B cell (primary cell): ENCODE measurements around the gene CAPZB. TPM values are rescaled to one million over a fixed set of nuclear protein-coding genes. Genes with fewer than 3 reads are reported as not detected.

ENCODE experiments used
- ATAC-seq: fragments of 200-7000 bp; cut with Tn5 transposase; one replicate; pipeline ENCODE4 v1.10.0; 2021; ENCODE audit warnings: low read depth, mild to moderate bottlenecking, moderate number of reproducible peaks, moderate library complexity
- CTCF ChIA-PET: fragments of 350-600 bp; sonication (Branson Sonifier 250); formaldehyde crosslinking; loops from one replicate; lab custom pipeline; 2021; ENCODE audit warnings: antibody characterized with exemption, inconsistent platforms; lab: Charles Lee
- POLR2A ChIA-PET: fragments of 350-600 bp; sonication (Branson Sonifier 250); formaldehyde crosslinking; loops from one replicate; lab custom pipeline; 2021; ENCODE audit warnings: antibody characterized with exemption; lab: Charles Lee
- DNase-seq: peaks from one replicate; pipeline ENCODE4 v3.0.0; 2013
- H2AFZ ChIP-seq: 2 replicates; pipeline ENCODE4 v1.6.1; 2012; ENCODE audit warnings: mild to moderate bottlenecking, low read depth, low read length; ENCODE audit not compliant: insufficient read depth, poor library complexity, severe bottlenecking
- H3K27ac ChIP-seq, 2 donors: 1 replicate in 1 of 2; 2 replicates in 1 of 2; pipeline ENCODE4 v1.5.1; 2012 to 2013; ENCODE audit warnings: low read length in 2 of 2, mild to moderate bottlenecking in 2 of 2, moderate library complexity in 1 of 2
- H3K27me3 ChIP-seq, 4 experiments: fragments of 200-600 bp in 1 of 4; sonication (generic) in 1 of 4; replicated peaks in 1 of 4; 1 replicate in 2 of 4; 2 replicates in 2 of 4; pipeline versions ENCODE4 v1.6.1 to v1.7.0; 2013 to 2016; ENCODE audit warnings: low read length in 3 of 4, mild to moderate bottlenecking in 2 of 4, mixed read lengths in 1 of 4, moderate library complexity in 1 of 4; ENCODE audit not compliant: insufficient read depth in 4 of 4, control insufficient read depth in 3 of 4; ENCODE audit errors: control extremely low read depth in 1 of 4
- H3K36me3 ChIP-seq, 2 experiments: replicated peaks in 1 of 2; 1 replicate in 1 of 2; 2 replicates in 1 of 2; pipeline versions ENCODE4 v1.6.1 to v1.7.1; 2013; ENCODE audit warnings: low read length in 1 of 2; ENCODE audit not compliant: insufficient read depth in 2 of 2, control insufficient read depth in 1 of 2; ENCODE audit errors: control extremely low read depth in 1 of 2, extremely low read depth in 1 of 2
- H3K4me1 ChIP-seq, 2 donors: fragments of 200-600 bp in 1 of 2; sonication (generic) in 1 of 2; 1 replicate in 1 of 2; 2 replicates in 1 of 2; pipeline versions ENCODE4 v1.5.1 to v1.6.1; 2013 to 2017; ENCODE audit warnings: low read length in 2 of 2; ENCODE audit not compliant: control insufficient read depth in 2 of 2, insufficient read depth in 2 of 2
- H3K4me2 ChIP-seq: replicated peaks from 2 replicates; pipeline ENCODE3; 2012; ENCODE audit warnings: mild to moderate bottlenecking, low read depth, low read length; ENCODE audit not compliant: poor library complexity, severe bottlenecking
- H3K4me3 ChIP-seq, 5 experiments: fragments of 200-600 bp in 1 of 5; sonication (generic) in 1 of 5; 1 replicate in 3 of 5; 2 replicates in 2 of 5; pipeline versions ENCODE4 v1.5.1 to v1.7.0; 2011 to 2016; ENCODE audit warnings: low read length in 4 of 5, mild to moderate bottlenecking in 4 of 5, low read depth in 2 of 5, control low read depth in 1 of 5, moderate library complexity in 1 of 5; ENCODE audit not compliant: insufficient read depth in 1 of 5; ENCODE audit errors: control extremely low read depth in 1 of 5, extremely low read depth in 1 of 5
- H3K79me2 ChIP-seq: fragments of 200-600 bp; sonication (generic); one replicate; pipeline ENCODE4 v1.6.0; 2016; ENCODE audit warnings: low read length; ENCODE audit not compliant: control insufficient read depth, insufficient read depth
- H3K9ac ChIP-seq: fragments of 200-600 bp; sonication (generic); 2 replicates; pipeline ENCODE4 v1.6.1; 2017; ENCODE audit warnings: mild to moderate bottlenecking, low read length, moderate library complexity
- H3K9me3 ChIP-seq, 3 donors: one replicate each; pipeline versions ENCODE4 v1.6.1 to v1.7.1; 2013; ENCODE audit warnings: low read length in 2 of 3; ENCODE audit not compliant: control insufficient read depth in 2 of 3, insufficient read depth in 1 of 3; ENCODE audit errors: control extremely low read depth in 1 of 3
- H4K20me1 ChIP-seq: 2 replicates; pipeline ENCODE4 v1.6.0; 2012; ENCODE audit warnings: mild to moderate bottlenecking, low read length; ENCODE audit not compliant: insufficient read depth, control insufficient read depth, poor library complexity, severe bottlenecking
- H3K27ac Mint-ChIP-seq: one replicate; pipeline ENCODE4 v1.8.0; 2021; ENCODE audit warnings: mixed read lengths
- H3K27me3 Mint-ChIP-seq: one replicate; pipeline ENCODE4 v1.8.0; 2021; ENCODE audit warnings: mixed read lengths
- H3K4me1 Mint-ChIP-seq: one replicate; pipeline ENCODE4 v1.8.0; 2021; ENCODE audit warnings: mixed read lengths
- H3K4me3 Mint-ChIP-seq: one replicate; pipeline ENCODE4 v1.8.0; 2021; ENCODE audit warnings: mixed read lengths
- H3K9me3 Mint-ChIP-seq: one replicate; pipeline ENCODE4 v1.8.0; 2022; ENCODE audit warnings: mixed read lengths; ENCODE audit not compliant: insufficient read depth
- EZH2 ChIP-seq: IDR thresholded peaks from 2 replicates; pipeline ENCODE4 v1.6.1; 2012; ENCODE audit warnings: borderline replicate concordance, low read depth, mild to moderate bottlenecking, moderate library complexity, low read length; ENCODE audit not compliant: insufficient read depth, poor library complexity, severe bottlenecking
- WGBS: methylation state at CpG from one replicate; pipeline ENCODE4 v1.1.5; 2013; ENCODE audit warnings: missing lambda C conversion rate; ENCODE audit not compliant: insufficient coverage; 5-methylcytosine and 5-hydroxymethylcytosine counted together
- intact Hi-C: fragments of 100-400 bp; cut with micrococcal nuclease; formaldehyde crosslinking; loops from one replicate; pipeline ENCODE4 v1.10.0; 2022
- polyA plus RNA-seq: library from polyadenylated mRNA; depleted of rRNA; stranded (reverse); fragments of >200 nt; gene quantifications from 2 replicates; pipeline ENCODE4 v1.2.3, GENCODE V29; 2012
- total RNA-seq, 2 donors: library from RNA; stranded (reverse); fragments of 120-200 nt in 1 of 2; gene quantifications; 1 replicate in 1 of 2; 2 replicates in 1 of 2; pipeline versions ENCODE4 v1.2.3 to v1.2.4, GENCODE V29; 2013 to 2022
- TF ChIP-seq, protein P1 (sequence below): fragments of 200-600 bp; IDR thresholded peaks from one replicate; pipeline ENCODE4 v1.8.0; 2022; ENCODE audit warnings: antibody characterized with exemption, mild to moderate bottlenecking

The CAPZB gene
- total and polyA plus RNA-seq, 2 donors (not counting 1 experiment from before 2014, with no cell fraction given) = 126 to 193 TPM

DNA sequence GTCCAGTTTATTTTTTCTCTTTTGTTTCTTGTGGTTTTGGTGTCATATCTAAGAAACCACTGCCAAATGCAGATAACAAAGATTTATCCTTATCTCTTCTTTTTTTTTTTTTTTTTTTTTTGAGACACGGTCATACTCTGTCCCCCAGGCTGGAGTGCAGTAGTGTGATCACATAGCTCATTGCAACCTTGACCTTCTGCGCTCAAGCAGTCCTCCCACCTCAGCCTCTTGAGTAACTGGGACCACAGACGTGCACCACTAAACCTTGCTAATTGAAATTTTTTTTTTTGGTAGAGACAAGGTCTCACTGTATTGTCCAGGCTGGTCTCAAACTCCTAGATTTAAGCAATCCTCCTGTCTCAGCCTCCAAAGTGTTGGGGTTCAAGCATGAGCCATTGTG, 164.3 kb downstream of the CAPZB start:
- H3K4me3 ChIP-seq = no peak overlapping the region
- peaks cover 19% of the 10 kb centered on the region for H4K20me1 ChIP-seq
- Mint-ChIP-seq H3K27me3 (no peaks in the 10 kb centered on the region), H3K4me3 (no peak overlapping the region), H3K27ac (no peak overlapping the region), H3K9me3 (no peaks in the 10 kb centered on the region), H3K4me1 (peaks cover 21% of the 10 kb centered on the region)
- no peak overlapping the region for H3K4me2 ChIP-seq
- TF ChIP-seq, protein P1, sequence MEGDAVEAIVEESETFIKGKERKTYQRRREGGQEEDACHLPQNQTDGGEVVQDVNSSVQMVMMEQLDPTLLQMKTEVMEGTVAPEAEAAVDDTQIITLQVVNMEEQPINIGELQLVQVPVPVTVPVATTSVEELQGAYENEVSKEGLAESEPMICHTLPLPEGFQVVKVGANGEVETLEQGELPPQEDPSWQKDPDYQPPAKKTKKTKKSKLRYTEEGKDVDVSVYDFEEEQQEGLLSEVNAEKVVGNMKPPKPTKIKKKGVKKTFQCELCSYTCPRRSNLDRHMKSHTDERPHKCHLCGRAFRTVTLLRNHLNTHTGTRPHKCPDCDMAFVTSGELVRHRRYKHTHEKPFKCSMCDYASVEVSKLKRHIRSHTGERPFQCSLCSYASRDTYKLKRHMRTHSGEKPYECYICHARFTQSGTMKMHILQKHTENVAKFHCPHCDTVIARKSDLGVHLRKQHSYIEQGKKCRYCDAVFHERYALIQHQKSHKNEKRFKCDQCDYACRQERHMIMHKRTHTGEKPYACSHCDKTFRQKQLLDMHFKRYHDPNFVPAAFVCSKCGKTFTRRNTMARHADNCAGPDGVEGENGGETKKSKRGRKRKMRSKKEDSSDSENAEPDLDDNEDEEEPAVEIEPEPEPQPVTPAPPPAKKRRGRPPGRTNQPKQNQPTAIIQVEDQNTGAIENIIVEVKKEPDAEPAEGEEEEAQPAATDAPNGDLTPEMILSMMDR = no peak
- TF ChIP-seq EZH2 = no peak
- DNase-seq (no peak), ATAC-seq (no peak)
- peaks cover 48% of the 10 kb centered on the region for H3K79me2 ChIP-seq
- peaks cover 1 to 35% of the 10 kb centered on the region in 2 experiments for H3K36me3 ChIP-seq
- H3K27me3 ChIP-seq = no peaks in the 10 kb centered on the region
- ChIA-PET POLR2A (no interaction called here), CTCF (no interaction called here)
- no peak overlapping the region for H3K9ac ChIP-seq
- H3K4me1 ChIP-seq = peaks cover 18% of the 10 kb centered on the region in 2 donors
- no peak overlapping the region for H3K27ac ChIP-seq
- no CpG with 5 or more reads among the region's 3 CpGs for WGBS
- H3K9me3 ChIP-seq = no peaks in the 10 kb centered on the region
- no peak overlapping the region for H2AFZ ChIP-seq
- intact Hi-C loops = no loop called here

DNA sequence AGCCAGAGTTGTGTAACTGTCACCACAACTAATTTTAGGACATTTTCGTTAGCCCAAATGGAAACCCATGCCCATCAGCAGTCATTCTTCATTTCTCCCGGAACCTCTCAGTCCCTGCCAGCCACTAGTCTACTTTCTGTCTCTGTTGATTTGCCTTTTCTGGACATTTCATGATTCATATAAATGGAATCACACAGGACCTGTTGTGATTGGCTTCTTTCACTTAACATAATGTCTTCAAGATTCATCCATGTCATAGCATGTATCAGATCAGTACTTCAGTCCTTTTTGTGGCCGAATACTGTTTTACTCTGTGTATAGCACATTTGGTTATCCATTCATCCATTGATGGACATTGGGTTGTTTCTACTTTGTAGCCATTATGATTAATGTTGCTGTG, 166.1 kb downstream of the CAPZB start:
- Histone ChIP-seq H2AFZ (no peak overlapping the region), H4K20me1 (peaks cover 28% of the 10 kb centered on the region), H3K4me1 (peaks cover 37% of the 10 kb centered on the region in 2 donors), H3K9me3 (no peaks in the 10 kb centered on the region), H3K27me3 (no peaks in the 10 kb centered on the region), H3K27ac (no peak overlapping the region), H3K79me2 (peaks cover 36% of the 10 kb centered on the region), H3K9ac (no peak overlapping the region), H3K4me2 (no peak overlapping the region), H3K4me3 (no peak overlapping the region), H3K36me3 (peaks cover 1 to 22% of the 10 kb centered on the region in 2 experiments)
- ChIA-PET CTCF (no interaction called here), POLR2A (no interaction called here)
- intact Hi-C loops = no loop called here
- no peak for TF ChIP-seq EZH2
- TF ChIP-seq, protein P1 = no peak
- Mint-ChIP-seq H3K9me3 (no peaks in the 10 kb centered on the region), H3K27ac (no peak overlapping the region), H3K4me1 (peaks cover 39% of the 10 kb centered on the region), H3K27me3 (no peaks in the 10 kb centered on the region), H3K4me3 (no peak overlapping the region)
- 90% methylated on average over 2 of the region's 3 CpGs for WGBS
- DNase-seq (no peak), ATAC-seq (no peak)
